Suprapubic skin (tissue), 3 donors: Measurements from ENCODE around the gene GRM7.

Experiments
- CTCF ChIP-seq, 2 donors: fragments of 200-600 bp in 1 of 2; fragments of 450-650 bp in 1 of 2; sonication (generic) in 1 of 2; IDR thresholded peaks; one replicate each; pipeline ENCODE4 v1.5.1; 2016 to 2019; ENCODE audit warnings: antibody characterized with exemption in 2 of 2, mild to moderate bottlenecking in 1 of 2, moderate library complexity in 1 of 2
- EP300 ChIP-seq: sonication (generic); formaldehyde crosslinking; IDR thresholded peaks from one replicate; pipeline ENCODE4 v1.6.1; 2017; ENCODE audit warnings: antibody characterized with exemption
- POLR2A ChIP-seq, 2 donors: fragments of 450-650 bp; IDR thresholded peaks; one replicate each; pipeline ENCODE4 v1.6.1; 2017; ENCODE audit warnings: antibody characterized with exemption in 2 of 2, mild to moderate bottlenecking in 2 of 2, moderate library complexity in 2 of 2

- TF ChIP-seq CTCF (IDR thresholded peaks at IDR 0.05): no peak
- no peak for TF ChIP-seq EP300
- no peak for TF ChIP-seq POLR2A (IDR thresholded peaks at IDR 0.05)
These were observed 867.9 kb downstream of the GRM7 start for GRCh38 chr3:7728566-7729519.
